Mesendoderm (in vitro differentiated cells): ENCODE measurements around the gene CDK13.
"Not testable (repeated sequence)": the region's sequence is repeated elsewhere in the genome, so short reads cannot be mapped to it uniquely, and the experiment has no call there.

Source experiments
- DNase-seq: peaks from one replicate; pipeline ENCODE4 v3.0.0; 2013
- H2AK5ac ChIP-seq: 2 replicates; pipeline ENCODE4 v1.6.1; 2013; ENCODE audit warnings: low read length, inconsistent platforms
- H2BK120ac ChIP-seq: 2 replicates; pipeline ENCODE4 v1.6.1; 2013; ENCODE audit warnings: low read depth, mild to moderate bottlenecking, low read length, moderate library complexity, mixed read lengths
- H2BK15ac ChIP-seq: replicated peaks from 2 replicates; pipeline ENCODE4 v1.6.1; 2013; ENCODE audit warnings: low read depth, mild to moderate bottlenecking, moderate library complexity
- H2BK5ac ChIP-seq: 2 replicates; pipeline ENCODE4 v1.6.1; 2013; ENCODE audit warnings: low read length, inconsistent platforms
- H3K18ac ChIP-seq: 2 replicates; pipeline ENCODE4 v1.6.1; 2013; ENCODE audit warnings: mild to moderate bottlenecking, low read length, mixed read lengths
- H3K23ac ChIP-seq: one replicate; pipeline ENCODE4 v1.6.1; 2013; ENCODE audit warnings: low read length
- H3K27ac ChIP-seq: 2 replicates; pipeline ENCODE4 v1.5.1; 2013; ENCODE audit warnings: low read depth, mild to moderate bottlenecking, inconsistent platforms, low read length, moderate library complexity
- H3K27me3 ChIP-seq: 2 replicates; pipeline ENCODE4 v1.6.1; 2013; ENCODE audit warnings: low read length, control low read depth, mild to moderate bottlenecking, inconsistent platforms; ENCODE audit not compliant: insufficient read depth, poor library complexity
- H3K36me3 ChIP-seq: 2 replicates; pipeline ENCODE4 v1.6.1; 2013; ENCODE audit warnings: low read length, inconsistent platforms; ENCODE audit not compliant: control insufficient read depth, insufficient read depth
- H3K4ac ChIP-seq: one replicate; pipeline ENCODE4 v1.6.1; 2013; ENCODE audit warnings: low read depth, mild to moderate bottlenecking, low read length, moderate library complexity
- H3K4me1 ChIP-seq: 2 replicates; pipeline ENCODE4 v1.6.1; 2013; ENCODE audit warnings: low read depth, low read length, inconsistent platforms; ENCODE audit not compliant: control insufficient read depth
- H3K4me2 ChIP-seq: 2 replicates; pipeline ENCODE4 v1.6.1; 2013; ENCODE audit warnings: low read length
- H3K4me3 ChIP-seq: 2 replicates; pipeline ENCODE4 v1.5.1; 2013; ENCODE audit warnings: mild to moderate bottlenecking, low read length
- H3K56ac ChIP-seq: one replicate; pipeline ENCODE4 v1.6.1; 2013; ENCODE audit warnings: low read length
- H3K79me1 ChIP-seq: 2 replicates; pipeline ENCODE4 v1.6.1; 2013; ENCODE audit warnings: low read length, inconsistent platforms
- H3K79me2 ChIP-seq: 2 replicates; pipeline ENCODE4 v1.6.1; 2013; ENCODE audit warnings: mild to moderate bottlenecking, low read length; ENCODE audit not compliant: control insufficient read depth, insufficient read depth
- H3K9ac ChIP-seq: 2 replicates; pipeline ENCODE4 v1.6.1; 2013; ENCODE audit warnings: low read length, inconsistent platforms
- H4K5ac ChIP-seq: one replicate; pipeline ENCODE4 v1.6.1; 2013; ENCODE audit warnings: low read length
- H4K8ac ChIP-seq: one replicate; pipeline ENCODE4 v1.6.1; 2013; ENCODE audit warnings: low read depth, mild to moderate bottlenecking, control low read depth, low read length, moderate library complexity
- whole genome bisulfite sequencing: extraction: QIAGEN DNeasy Blood & Tissue Kit; methylation state at CpG from one replicate; pipeline ENCODE4 v1.1.7; 2013; ENCODE audit warnings: low lambda C conversion rate, missing lambda C conversion rate; ENCODE audit not compliant: insufficient coverage; ENCODE audit errors: extremely low coverage; 5-methylcytosine and 5-hydroxymethylcytosine counted together

CDK13 gene

DNA sequence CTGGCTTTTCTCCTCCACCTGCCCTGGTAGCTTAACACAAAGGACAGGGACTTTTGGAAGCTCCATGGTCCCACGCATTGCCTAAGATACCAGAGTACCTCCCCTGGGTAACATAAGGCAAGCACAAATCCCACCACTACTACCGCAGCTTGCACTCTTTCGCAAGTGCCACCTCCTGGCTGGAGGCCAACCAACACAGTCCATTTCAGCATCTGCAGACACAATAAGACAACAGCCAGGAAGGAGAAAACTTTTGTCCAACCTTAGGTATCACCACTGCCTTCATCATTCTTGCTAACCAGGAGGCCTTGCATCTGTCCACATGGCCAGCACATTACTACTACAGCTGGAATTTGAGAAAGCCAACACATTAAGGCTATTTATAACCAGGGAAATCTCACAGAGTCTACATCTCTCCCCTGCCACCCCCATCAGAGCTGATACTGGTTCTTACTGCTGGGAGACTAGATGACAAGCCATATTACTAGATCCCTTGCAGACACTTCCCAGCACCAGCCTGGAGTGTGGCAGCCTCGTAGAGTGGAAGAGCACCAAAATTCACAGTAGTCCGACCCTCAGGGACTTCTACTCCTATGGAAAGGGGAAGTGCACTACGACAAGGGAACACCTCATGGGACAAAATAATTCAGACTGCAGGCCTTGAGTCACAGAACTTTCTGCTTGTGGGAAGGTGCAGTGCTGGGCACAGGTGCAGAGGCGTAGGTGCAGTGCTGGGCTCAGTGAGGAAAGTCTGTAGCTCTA is 39.8 kb upstream of the CDK13 start:
- Histone ChIP-seq H3K18ac (no peak overlapping the region), H3K23ac (no peak overlapping the region), H3K4ac (no peak overlapping the region), H3K4me2 (no peak overlapping the region), H3K79me1 (no peaks in the 10 kb centered on the region), H3K27ac (no peak overlapping the region), H3K4me1 (no peaks in the 10 kb centered on the region), H2BK120ac (no peak overlapping the region), H3K56ac (no peak overlapping the region), H4K5ac (no peak overlapping the region), H3K4me3 (no peak overlapping the region), H2BK5ac (no peak overlapping the region), H2BK15ac (no peak overlapping the region), H3K36me3 (no peaks in the 10 kb centered on the region), H3K9ac (no peak overlapping the region), H4K8ac (no peak overlapping the region), H3K79me2 (no peaks in the 10 kb centered on the region), H3K27me3 (no peaks in the 10 kb centered on the region), H2AK5ac (no peak overlapping the region)
- no peak for DNase-seq
- WGBS: no CpG with 5 or more reads among the region's 7 CpGs

DNA sequence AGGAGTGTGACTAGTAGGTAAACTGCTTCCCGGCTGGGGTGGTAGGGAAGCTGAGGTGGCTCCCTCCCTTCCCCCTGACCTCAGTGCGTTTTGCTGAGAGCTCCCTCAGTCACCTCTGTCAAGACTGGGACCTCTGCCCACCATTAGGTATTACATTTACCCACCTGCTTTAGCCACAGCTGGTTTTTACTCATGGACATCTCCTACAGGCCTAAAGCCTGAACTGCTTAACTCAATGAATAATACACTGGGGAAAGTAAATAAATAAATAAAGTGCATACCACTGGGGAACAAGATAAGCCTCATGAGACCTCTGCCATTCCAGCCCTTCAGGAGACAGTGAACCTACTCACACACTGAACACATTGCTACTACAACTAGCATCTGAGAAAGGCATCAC is 38.9 kb upstream of the CDK13 start:
- H2BK5ac ChIP-seq: no peak overlapping the region
- H3K4me2 ChIP-seq: no peak overlapping the region
- H3K79me2 ChIP-seq: no peaks in the 10 kb centered on the region
- H2BK120ac ChIP-seq: no peak overlapping the region
- H2BK15ac ChIP-seq: no peak overlapping the region
- no peak overlapping the region for H4K8ac ChIP-seq
- WGBS: no CpG with 5 or more reads among the region's 2 CpGs
- no peaks in the 10 kb centered on the region for H3K27me3 ChIP-seq
- no peak overlapping the region for H3K23ac ChIP-seq
- no peaks in the 10 kb centered on the region for H3K36me3 ChIP-seq
- no peak overlapping the region for H2AK5ac ChIP-seq
- no peak overlapping the region for H3K56ac ChIP-seq
- H3K27ac ChIP-seq: no peak overlapping the region
- H3K4me1 ChIP-seq: no peaks in the 10 kb centered on the region
- H4K5ac ChIP-seq: no peak overlapping the region
- no peak overlapping the region for H3K9ac ChIP-seq
- DNase-seq: peak; percentile 12
- H3K79me1 ChIP-seq: no peaks in the 10 kb centered on the region
- H3K4ac ChIP-seq: no peak overlapping the region
- H3K4me3 ChIP-seq: no peak overlapping the region
- no peak overlapping the region for H3K18ac ChIP-seq

DNA sequence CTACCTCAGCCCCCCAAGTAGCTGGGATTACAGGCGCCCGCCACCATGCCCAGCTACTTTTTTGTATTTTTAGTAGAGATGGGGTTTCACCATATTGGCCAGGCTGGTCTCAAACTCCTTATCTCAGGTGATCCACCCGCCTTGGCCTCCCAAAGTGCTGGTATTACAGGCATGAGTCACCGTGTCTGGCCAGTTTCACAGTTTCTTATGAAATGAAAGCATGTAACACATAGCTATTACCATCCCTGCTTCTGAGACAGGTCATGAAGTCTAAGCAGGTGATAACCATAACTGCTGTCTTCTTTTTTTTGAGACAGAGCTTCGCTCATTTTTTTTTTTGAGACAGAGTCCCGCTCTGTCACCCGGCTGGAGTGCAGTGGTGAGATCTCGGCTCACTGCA is 34.2 kb upstream of the CDK13 start:
- H3K27me3 ChIP-seq, H2AK5ac ChIP-seq, H2BK120ac ChIP-seq, H4K8ac ChIP-seq, H3K4me1 ChIP-seq, H3K27ac ChIP-seq, H2BK5ac ChIP-seq, H3K79me1 ChIP-seq, H3K36me3 ChIP-seq, H2BK15ac ChIP-seq, H3K23ac ChIP-seq, H3K9ac ChIP-seq, H3K18ac ChIP-seq, H3K56ac ChIP-seq, DNase-seq, H3K4ac ChIP-seq, H3K4me3 ChIP-seq, H3K4me2 ChIP-seq, H4K5ac ChIP-seq, H3K79me2 ChIP-seq: not testable (repeated sequence)
- no CpG with 5 or more reads among the region's 8 CpGs for WGBS

DNA sequence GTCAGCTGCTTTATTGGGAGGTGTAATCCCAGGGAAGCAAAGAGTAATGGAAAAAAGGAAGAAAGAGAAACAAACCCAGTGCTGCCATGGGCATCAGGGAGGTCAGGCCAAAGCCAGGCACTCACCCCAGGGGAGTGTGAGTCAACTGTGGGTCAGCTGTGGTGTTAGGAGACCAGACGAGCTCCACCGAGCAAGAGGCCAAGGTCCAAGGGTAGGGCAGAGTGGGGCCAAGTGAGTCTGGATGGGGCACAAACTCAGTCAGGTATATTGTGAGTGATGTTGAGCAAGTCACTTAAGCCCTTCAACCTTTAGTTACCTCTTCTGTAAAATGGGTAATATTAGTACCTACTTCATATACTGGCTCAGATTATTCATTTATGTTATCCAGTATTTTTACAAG is 30.4 kb upstream of the CDK13 start:
- Histone ChIP-seq H3K36me3 (no peaks in the 10 kb centered on the region), H3K79me1 (no peaks in the 10 kb centered on the region), H3K27ac (no peak overlapping the region), H4K5ac (no peak overlapping the region), H4K8ac (no peak overlapping the region), H3K27me3 (no peaks in the 10 kb centered on the region), H3K4me3 (no peak overlapping the region), H3K79me2 (no peaks in the 10 kb centered on the region), H3K18ac (no peak overlapping the region), H3K4me2 (no peak overlapping the region), H2BK5ac (no peak overlapping the region), H3K23ac (no peak overlapping the region), H2BK15ac (no peak overlapping the region), H3K4ac (no peak overlapping the region), H3K9ac (no peak overlapping the region), H3K56ac (no peak overlapping the region), H3K4me1 (no peaks in the 10 kb centered on the region), H2BK120ac (no peak overlapping the region), H2AK5ac (no peak overlapping the region)
- no peak for DNase-seq
- no CpG with 5 or more reads among the region's 2 CpGs for WGBS

DNA sequence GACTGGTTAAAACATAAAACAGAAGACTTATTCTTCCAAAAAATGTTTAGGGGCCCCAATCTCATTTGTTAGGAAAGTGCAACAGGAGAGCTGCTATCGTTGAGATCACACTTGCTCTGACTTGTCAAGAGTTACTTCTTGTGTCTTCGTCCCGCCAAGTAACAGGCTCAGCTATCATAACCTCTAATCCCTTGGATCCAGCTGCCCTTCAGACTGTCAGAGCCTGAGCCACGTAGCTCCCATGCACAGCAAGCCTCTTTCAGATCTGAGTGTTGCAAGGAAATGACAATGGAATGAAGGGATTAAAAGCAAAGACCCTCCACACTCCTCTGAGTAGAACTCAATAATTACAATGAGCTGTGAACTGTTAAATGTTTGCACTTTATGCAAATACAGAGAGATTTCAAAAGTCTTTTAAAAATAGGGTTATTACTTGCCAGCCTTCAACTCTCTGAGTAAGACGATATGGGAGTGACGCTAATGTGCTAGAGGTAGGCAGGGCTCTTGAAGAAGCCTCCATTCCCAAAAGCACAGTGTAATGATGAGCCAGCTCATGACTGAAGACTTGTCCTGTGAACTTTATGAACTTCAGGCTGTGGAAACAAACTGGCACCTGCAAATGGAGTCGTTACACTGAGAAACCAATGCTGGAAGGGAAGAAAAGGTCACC is 28.4 kb upstream of the CDK13 start:
- H3K36me3 ChIP-seq: no peaks in the 10 kb centered on the region
- no peak overlapping the region for H2AK5ac ChIP-seq
- H2BK15ac ChIP-seq: no peak overlapping the region
- no peaks in the 10 kb centered on the region for H3K79me1 ChIP-seq
- H3K4me1 ChIP-seq: no peaks in the 10 kb centered on the region
- H3K4ac ChIP-seq: no peak overlapping the region
- no peak overlapping the region for H2BK120ac ChIP-seq
- H3K56ac ChIP-seq: no peak overlapping the region
- peak; percentile 42 for DNase-seq
- no CpG with 5 or more reads among the region's 7 CpGs for WGBS
- no peak overlapping the region for H3K27ac ChIP-seq
- H4K8ac ChIP-seq: no peak overlapping the region
- H3K18ac ChIP-seq: no peak overlapping the region
- no peak overlapping the region for H3K4me3 ChIP-seq
- no peak overlapping the region for H3K4me2 ChIP-seq
- no peak overlapping the region for H3K9ac ChIP-seq
- H3K79me2 ChIP-seq: no peaks in the 10 kb centered on the region
- H2BK5ac ChIP-seq: no peak overlapping the region
- H3K27me3 ChIP-seq: no peaks in the 10 kb centered on the region
- H4K5ac ChIP-seq: no peak overlapping the region
- H3K23ac ChIP-seq: no peak overlapping the region
